NCI-H1694 treated with DMSO at 0.1 percent for 48 hours (cell line): ENCODE data around the gene PODNL1.
"Not testable (repeated sequence)": the region's sequence is repeated elsewhere in the genome, so short reads cannot be mapped to it uniquely, and the experiment has no call there.

ENCODE experiments used
- DNase-seq: peaks from one replicate; lab custom pipeline; 2025; lab: John Stamatoyannopoulos, UW

The PODNL1 gene

DNA sequence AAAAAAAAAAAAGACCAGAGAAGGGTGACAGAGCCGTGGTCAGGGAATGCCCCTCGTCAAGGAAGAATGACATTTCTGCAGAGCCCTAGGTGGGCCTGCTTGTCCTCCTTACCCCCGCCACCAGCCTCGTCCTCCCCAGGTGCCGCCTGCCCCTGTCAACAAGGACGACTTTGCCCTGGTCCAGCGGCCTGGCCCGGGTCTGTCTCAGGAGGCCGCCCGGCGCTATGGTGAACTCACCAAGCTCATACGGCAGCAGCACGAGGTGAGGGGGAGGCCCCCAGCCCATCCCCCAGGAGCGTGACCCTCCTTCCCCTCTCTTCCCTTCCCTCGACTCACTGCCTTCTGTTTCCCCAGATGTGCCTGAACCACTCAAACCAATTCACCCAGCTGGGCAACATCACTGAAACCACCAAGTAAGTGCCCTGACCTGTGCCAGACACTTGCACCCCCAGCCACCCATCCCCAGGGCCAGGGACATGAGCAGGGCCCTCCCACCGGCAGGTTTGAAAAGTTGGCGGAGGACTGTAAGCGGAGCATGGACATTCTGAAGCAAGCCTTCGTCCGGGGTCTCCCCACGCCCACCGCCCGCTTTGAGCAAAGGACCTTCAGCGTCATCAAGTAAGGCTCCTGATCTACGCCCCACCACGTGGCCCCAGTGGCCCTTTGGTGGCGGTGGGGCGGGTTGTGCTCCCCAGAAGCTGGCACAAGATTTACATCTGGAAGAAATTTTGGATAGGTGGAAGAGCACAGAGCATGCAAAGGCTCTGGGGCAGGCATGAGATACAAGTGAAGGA lies 14.8 kb downstream of the PODNL1 start:
- no peak for DNase-seq

DNA sequence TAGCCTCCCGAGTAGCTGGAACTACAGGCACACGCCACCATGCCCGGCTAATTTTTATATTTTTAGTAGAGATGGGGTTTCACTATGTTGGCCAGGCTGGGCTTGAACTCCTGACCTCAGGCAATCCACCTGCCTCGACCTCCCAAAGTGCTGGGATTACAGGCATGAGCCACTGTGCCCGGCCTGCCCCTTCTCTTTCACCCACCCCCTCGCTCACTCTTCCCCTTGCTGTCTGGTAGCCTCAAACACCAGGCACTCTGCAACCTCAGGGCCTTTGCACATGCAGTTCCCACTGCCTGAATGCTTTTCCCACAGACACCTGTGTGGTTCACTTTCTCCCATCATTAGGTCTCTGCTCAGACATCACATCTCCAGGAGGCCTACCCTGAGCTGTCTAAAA lies 16.1 kb downstream of the PODNL1 start:
- DNase-seq = not testable (repeated sequence)

DNA sequence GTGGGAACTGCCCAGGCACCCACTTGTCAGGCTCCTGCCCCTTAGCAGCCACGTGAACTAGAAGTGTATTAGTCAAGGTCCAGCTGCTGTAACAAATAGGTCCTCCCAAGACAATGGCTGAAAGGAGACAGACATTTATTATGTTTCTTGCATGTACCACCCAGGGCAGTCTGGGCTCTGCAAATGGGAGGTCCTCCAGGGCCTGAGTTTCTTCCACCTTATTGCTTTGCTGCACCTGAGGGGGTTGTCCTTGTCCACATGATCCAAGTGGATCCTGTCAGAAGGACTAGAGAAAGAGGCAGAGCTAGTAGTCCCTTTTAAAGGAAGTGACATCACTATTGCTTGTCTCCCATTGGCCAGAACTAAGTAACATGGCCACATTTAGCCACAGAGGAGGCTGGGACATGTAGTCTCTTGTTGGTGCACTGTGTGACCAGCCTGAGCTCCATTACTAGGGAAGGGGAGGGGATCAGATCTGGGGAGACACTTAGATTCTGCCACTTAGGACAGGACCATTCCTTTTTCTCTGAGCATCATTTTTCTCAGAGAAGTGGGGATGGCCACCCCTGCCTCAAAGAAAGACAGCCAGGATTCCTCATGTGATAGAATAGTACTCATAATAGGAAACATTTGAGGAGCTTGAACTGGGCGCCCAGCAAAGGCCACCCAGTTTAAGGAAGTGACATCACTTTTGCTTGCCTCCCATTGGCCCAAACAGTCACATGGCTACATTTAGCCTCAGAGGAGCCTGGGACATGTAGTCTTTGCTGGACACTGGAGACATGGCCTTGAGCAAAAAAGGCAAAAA lies 17.1 kb downstream of the PODNL1 start:
- peak; percentile 18 for DNase-seq

DNA sequence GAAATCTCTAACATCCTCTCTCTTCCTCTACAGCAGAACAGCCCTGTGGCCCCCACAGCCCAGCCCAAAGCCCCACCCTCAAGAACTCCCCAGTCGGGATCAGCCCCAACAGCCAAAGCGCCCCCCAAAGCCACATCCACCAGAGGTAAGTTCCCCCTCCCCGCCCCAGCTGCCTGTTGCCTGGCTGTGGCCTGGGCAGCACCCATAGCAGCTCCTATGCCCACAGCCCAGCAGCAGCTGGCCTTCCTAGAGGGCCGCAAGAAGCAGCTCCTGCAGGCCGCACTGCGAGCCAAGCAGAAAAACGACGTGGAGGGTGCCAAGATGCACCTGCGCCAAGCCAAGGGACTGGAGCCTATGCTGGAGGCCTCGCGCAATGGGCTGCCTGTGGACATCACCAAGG lies 17.7 kb downstream of the PODNL1 start:
- no peak for DNase-seq

- DNase-seq = no peak
Observed at GRCh38 chr19:13918726-13919411, 19.3 kb downstream of the PODNL1 start.

- DNase-seq = no peak
Observed at GRCh38 chr19:13917888-13918406, 20.3 kb downstream of the PODNL1 start.

DNA sequence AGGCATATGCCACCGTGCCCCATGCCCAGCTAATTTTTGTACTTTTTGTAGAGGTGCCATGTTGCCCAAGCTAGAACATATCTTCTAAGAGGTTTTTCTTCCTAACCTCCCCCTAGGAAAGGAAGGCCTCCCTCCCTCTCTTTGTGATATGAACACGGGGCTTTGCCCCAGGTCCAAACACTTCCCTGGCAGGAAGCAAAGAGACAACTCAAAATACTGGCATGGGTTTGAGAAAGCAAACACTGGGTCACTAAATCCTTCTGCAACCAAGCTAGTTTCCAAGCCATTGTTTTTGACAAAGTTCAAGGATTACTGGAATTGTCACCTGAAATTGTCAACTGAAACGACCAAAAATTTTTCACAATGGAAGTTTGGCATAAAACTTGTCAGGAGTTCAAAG lies 23.4 kb downstream of the PODNL1 start:
- no peak for DNase-seq

- DNase-seq = no peak
Observed at GRCh38 chr19:13913352-13913751, 24.9 kb downstream of the PODNL1 start.

GRCh38 chr19:13909430-13909829 lies 28.8 kb downstream of the PODNL1 start:
- DNase-seq = no peak

- no peak for DNase-seq
Observed at GRCh38 chr19:13908674-13909073, 29.5 kb downstream of the PODNL1 start.

- DNase-seq = no peak
Observed at GRCh38 chr19:13906910-13907309, 31.3 kb downstream of the PODNL1 start.

DNA sequence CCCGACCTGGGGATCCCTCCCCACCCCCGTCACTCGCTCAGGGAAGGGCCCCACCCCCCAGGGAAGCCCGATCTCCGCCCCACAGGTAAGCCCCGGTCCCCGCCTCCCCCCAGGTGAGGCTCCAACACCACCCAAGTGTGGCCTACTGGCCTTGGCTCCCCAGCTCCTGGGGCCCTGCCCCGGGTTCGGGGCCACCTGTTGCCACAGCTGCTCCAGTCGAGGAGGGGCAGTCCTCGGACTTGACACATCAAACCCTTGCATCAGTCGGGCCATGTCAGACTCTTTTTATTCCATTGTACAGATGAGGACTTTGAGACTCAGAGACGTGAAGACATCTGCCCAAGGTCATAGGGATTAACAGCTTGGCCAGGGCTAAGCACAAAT lies 31.7 kb downstream of the PODNL1 start:
- no peak for DNase-seq

GRCh38 chr19:13905634-13906520 lies 32.3 kb downstream of the PODNL1 start, which contains the start of the genes BRME1 and CC2D1A:
Gene BRME1, minus strand, starts transcription at chr19:13906117. Its CDS starts 1,225 bp downstream, at chr19:13904892.
Gene CC2D1A, plus strand, starts transcription at chr19:13906201. Its CDS starts 241 bp downstream, at chr19:13906442.
- peak; percentile 62 for DNase-seq

GRCh38 chr19:13902993-13903555 lies 35.1 kb downstream of the PODNL1 start:
- no peak for DNase-seq

- DNase-seq = no peak
Observed at GRCh38 chr19:13899912-13900584, 38.2 kb downstream of the PODNL1 start.

DNA sequence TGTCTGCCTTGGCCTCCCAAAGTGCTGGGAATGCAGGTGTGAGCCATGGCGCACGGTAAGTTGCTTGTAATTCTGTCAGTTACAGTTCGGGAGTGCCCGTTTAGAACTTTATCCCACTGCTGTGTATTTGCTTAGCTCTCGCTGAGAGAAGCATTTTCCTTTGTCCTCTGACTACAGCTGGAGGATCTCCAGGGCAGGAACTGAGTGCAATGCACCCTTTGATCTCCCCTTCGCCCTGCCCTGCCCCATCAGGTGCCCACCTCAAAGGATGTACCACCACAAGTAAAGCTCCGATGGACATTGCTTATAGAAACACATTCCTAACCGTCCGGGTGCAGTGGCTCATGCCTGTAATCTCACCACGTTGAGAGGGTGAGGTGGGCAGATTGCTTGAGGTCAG lies 38.8 kb downstream of the PODNL1 start:
- no peak for DNase-seq

DNA sequence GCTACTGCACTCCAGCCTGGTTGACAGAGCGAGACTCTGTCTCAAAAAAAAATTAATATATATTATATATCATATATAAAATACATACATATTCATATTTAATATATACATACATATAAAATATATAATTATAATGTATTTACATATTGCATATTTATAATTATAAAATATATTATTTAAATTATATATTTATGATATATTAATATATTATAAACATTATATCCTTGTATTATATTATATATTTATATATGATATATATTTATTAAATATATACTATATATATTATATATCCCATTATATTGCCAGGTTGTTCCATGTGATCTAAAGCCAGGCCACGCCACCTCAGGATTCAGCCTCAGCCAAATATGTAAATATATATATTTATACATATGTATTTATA lies 42.0 kb downstream of the PODNL1 start:
- no peak for DNase-seq

DNA sequence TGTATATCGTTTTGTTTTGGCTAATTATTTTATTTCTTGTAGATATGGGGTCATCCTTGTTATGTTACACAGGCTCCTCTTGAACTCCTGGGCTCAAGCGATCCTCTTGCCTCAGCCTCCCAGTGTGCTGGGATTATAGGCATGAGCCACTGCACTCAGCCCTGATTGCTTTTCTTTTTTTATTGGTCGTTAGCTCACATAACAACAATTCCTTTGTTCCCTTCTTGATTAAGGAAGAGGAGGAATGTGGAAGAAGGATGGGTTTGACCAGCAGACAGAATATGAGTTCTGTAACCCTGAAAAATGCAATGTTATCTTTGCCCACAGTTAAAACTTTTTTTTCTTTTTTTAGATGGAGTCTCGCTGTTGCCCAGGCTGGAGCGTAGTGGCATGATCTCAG lies 43.7 kb downstream of the PODNL1 start:
- no peak for DNase-seq

- DNase-seq = no peak
Observed at GRCh38 chr19:13892870-13893269, 45.3 kb downstream of the PODNL1 start.

GRCh38 chr19:13890136-13890535 lies 48.1 kb downstream of the PODNL1 start:
- no peak for DNase-seq
